Keratinocyte (primary cell): Measurements from ENCODE around the gene TUSC1. TPM values are rescaled to one million over a fixed set of nuclear protein-coding genes. Genes with fewer than 3 reads are reported as not detected.

Source experiments
- DNase-seq: peaks from one replicate; pipeline ENCODE4 v3.0.0-alpha.2; 2011; ENCODE audit warnings: low read depth, missing footprints, low spot score
- FAIRE-seq: peaks from 2 replicates; lab custom pipeline; 2011; peaks lifted over from hg19 to GRCh38; lab: Jason Lieb, UNC
- H2AFZ ChIP-seq: 2 replicates; pipeline ENCODE4 v1.6.0; 2012; ENCODE audit warnings: low read length, control low read depth, inconsistent platforms; ENCODE audit not compliant: control insufficient read depth
- H3K27ac ChIP-seq: 2 replicates; pipeline ENCODE4 v1.5.1; 2011; ENCODE audit warnings: low read length; ENCODE audit not compliant: control insufficient read depth, insufficient read depth
- H3K27me3 ChIP-seq: 3 replicates; pipeline ENCODE4 v1.6.0; 2011; ENCODE audit warnings: low read length; ENCODE audit not compliant: control insufficient read depth, insufficient read depth; ENCODE audit errors: extremely low read depth
- H3K36me3 ChIP-seq, 2 experiments: 2 replicates in 1 of 2; 3 replicates in 1 of 2; pipeline ENCODE4 v1.5.1; 2011; ENCODE audit warnings: low read length in 2 of 2, mild to moderate bottlenecking in 1 of 2; ENCODE audit not compliant: control insufficient read depth in 2 of 2, insufficient read depth in 2 of 2; ENCODE audit errors: extremely low read depth in 1 of 2
- H3K4me1 ChIP-seq: 3 replicates; pipeline ENCODE4 v1.5.1; 2011; ENCODE audit warnings: low read length; ENCODE audit not compliant: control insufficient read depth, insufficient read depth; ENCODE audit errors: extremely low read depth
- H3K4me2 ChIP-seq: 3 replicates; pipeline ENCODE4 v1.6.0; 2011; ENCODE audit warnings: low read depth, low read length; ENCODE audit not compliant: control insufficient read depth, insufficient read depth; ENCODE audit errors: extremely low read depth
- H3K4me3 ChIP-seq, 3 experiments: fragments of 200-600 bp in 1 of 3; sonication (generic) in 1 of 3; 2 replicates in 2 of 3; 3 replicates in 1 of 3; pipeline ENCODE4 v1.5.1; 2011 to 2016; ENCODE audit warnings: low read length in 3 of 3, mild to moderate bottlenecking in 3 of 3, control low read depth in 2 of 3, inconsistent platforms in 1 of 3, low read depth in 1 of 3, mixed read lengths in 1 of 3, mixed run types in 1 of 3, moderate library complexity in 1 of 3; ENCODE audit not compliant: control insufficient read depth in 2 of 3, insufficient read depth in 2 of 3; ENCODE audit errors: extremely low read depth in 1 of 3
- H3K79me2 ChIP-seq: 2 replicates; pipeline ENCODE4 v1.6.0; 2012; ENCODE audit warnings: low read length; ENCODE audit not compliant: control insufficient read depth, insufficient read depth
- H3K9ac ChIP-seq: 3 replicates; pipeline ENCODE4 v1.6.0; 2011; ENCODE audit warnings: low read length; ENCODE audit not compliant: control insufficient read depth, insufficient read depth; ENCODE audit errors: extremely low read depth
- H3K9me1 ChIP-seq: 3 replicates; pipeline ENCODE4 v1.6.0; 2011; ENCODE audit warnings: low read length; ENCODE audit not compliant: control insufficient read depth, insufficient read depth; ENCODE audit errors: extremely low read depth
- H3K9me3 ChIP-seq: 2 replicates; pipeline ENCODE4 v1.5.1; 2012; ENCODE audit warnings: low read depth, low read length; ENCODE audit not compliant: control insufficient read depth
- H4K20me1 ChIP-seq: 3 replicates; pipeline ENCODE4 v1.6.0; 2011; ENCODE audit warnings: low read length; ENCODE audit not compliant: control insufficient read depth, insufficient read depth; ENCODE audit errors: extremely low read depth
- EZH2 ChIP-seq: IDR thresholded peaks from one replicate; pipeline ENCODE4 v1.6.1; 2012; ENCODE audit warnings: inconsistent platforms, mild to moderate bottlenecking, low read length, moderate library complexity
- dilution Hi-C: fragments of 300-500 bp; cut with MboI; formaldehyde crosslinking; loops from one replicate; pipeline ENCODE4 v1.7.0; 2020; ENCODE audit warnings: low sequenced_read_pairs; ENCODE audit not compliant: extremely low pct_ligation_motif_present
- polyA plus RNA-seq, 5 experiments: library from polyadenylated mRNA; depleted of rRNA in 3 of 5; stranded (reverse) in 3 of 5; stranded (forward) in 1 of 5; unstranded in 1 of 5; fragments of >200 nt; gene quantifications; 1 replicate in 1 of 5; 2 replicates in 3 of 5; 3 replicates in 1 of 5; pipeline versions ENCODE4 v1.2.1 to v1.2.3, GENCODE V29; 2011 to 2012; ENCODE audit warnings: missing spikeins in 2 of 5, low read depth in 1 of 5, low replicate concordance in 1 of 5
- TF ChIP-seq, protein P1 (sequence below), 3 experiments: IDR thresholded peaks in 1 of 3; conservative IDR thresholded peaks in 1 of 3; optimal IDR thresholded peaks in 1 of 3; 2 replicates in 2 of 3; 3 replicates in 1 of 3; pipeline versions ENCODE3 to v1.5.1; 2011; ENCODE audit warnings: low read length in 3 of 3, mild to moderate bottlenecking in 3 of 3, moderate library complexity in 2 of 3, control low read depth in 1 of 3, inconsistent platforms in 1 of 3; ENCODE audit not compliant: insufficient read depth in 2 of 3; ENCODE audit errors: extremely low read depth in 1 of 3

The TUSC1 gene
- polyA plus RNA-seq, 1 donor (not counting 4 experiments of a cell fraction or from before 2014, with no cell fraction given) = 6.6 TPM

DNA sequence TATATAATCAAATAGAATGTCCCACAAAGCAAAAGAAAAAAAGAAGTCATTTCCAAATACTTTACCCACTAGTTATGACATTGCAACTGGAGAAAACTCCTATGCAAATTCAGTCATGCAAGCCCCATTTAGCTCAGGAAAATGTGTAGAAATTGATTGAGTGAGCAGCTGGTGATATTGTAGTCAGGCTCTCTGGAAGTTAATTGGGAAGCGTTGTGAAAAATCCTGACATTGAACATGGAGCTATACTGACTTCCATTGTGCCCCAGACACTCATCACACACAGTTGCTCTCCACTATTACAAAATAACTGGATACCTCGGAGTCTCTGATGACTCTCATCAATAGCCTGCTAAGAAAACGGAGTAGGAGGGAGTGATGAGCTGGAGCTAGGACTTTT is 49.0 kb downstream of the TUSC1 start:
- no peak overlapping the region for H2AFZ ChIP-seq
- H4K20me1 ChIP-seq = no peaks in the 10 kb centered on the region
- no peak for DNase-seq
- no peak for FAIRE-seq
- H3K4me1 ChIP-seq = no peaks in the 10 kb centered on the region
- no peaks in the 10 kb centered on the region for H3K36me3 ChIP-seq
- TF ChIP-seq, protein P1, sequence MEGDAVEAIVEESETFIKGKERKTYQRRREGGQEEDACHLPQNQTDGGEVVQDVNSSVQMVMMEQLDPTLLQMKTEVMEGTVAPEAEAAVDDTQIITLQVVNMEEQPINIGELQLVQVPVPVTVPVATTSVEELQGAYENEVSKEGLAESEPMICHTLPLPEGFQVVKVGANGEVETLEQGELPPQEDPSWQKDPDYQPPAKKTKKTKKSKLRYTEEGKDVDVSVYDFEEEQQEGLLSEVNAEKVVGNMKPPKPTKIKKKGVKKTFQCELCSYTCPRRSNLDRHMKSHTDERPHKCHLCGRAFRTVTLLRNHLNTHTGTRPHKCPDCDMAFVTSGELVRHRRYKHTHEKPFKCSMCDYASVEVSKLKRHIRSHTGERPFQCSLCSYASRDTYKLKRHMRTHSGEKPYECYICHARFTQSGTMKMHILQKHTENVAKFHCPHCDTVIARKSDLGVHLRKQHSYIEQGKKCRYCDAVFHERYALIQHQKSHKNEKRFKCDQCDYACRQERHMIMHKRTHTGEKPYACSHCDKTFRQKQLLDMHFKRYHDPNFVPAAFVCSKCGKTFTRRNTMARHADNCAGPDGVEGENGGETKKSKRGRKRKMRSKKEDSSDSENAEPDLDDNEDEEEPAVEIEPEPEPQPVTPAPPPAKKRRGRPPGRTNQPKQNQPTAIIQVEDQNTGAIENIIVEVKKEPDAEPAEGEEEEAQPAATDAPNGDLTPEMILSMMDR (optimal IDR thresholded peaks at IDR 0.05 in 1 of 3, IDR thresholded peaks at IDR 0.05 in 1 of 3, conservative IDR thresholded peaks at IDR 0.05 in 1 of 3; ENCODE audit: extremely low read depth in 1 of 3, insufficient read depth in 2 of 3, low read length in 3 of 3) = no peak
- no peak for TF ChIP-seq EZH2
- H3K9me3 ChIP-seq = no peaks in the 10 kb centered on the region
- H3K27me3 ChIP-seq = no peaks in the 10 kb centered on the region
- H3K9me1 ChIP-seq = no peaks in the 10 kb centered on the region
- no peak overlapping the region for H3K4me2 ChIP-seq
- no peaks in the 10 kb centered on the region for H3K79me2 ChIP-seq
- H3K27ac ChIP-seq = no peak overlapping the region
- no peak overlapping the region for H3K4me3 ChIP-seq
- no peak overlapping the region for H3K9ac ChIP-seq
- dilution Hi-C loops = no loop called here
